Activated naive CD8-positive, alpha-beta T cell treated with anti-CD3 and anti-CD28 coated beads, Interleukin-2, amount 50 U/mL, for 24 hours (primary cell): Measurements from ENCODE around the gene YPEL3.
"Not testable (repeated sequence)": the region's sequence is repeated elsewhere in the genome, so short reads cannot be mapped to it uniquely, and the experiment has no call there.

Source experiments
- ATAC-seq: fragments of 150-1000 bp; cut with Tn5 transposase; one replicate; pipeline ENCODE4 v1.10.0; 2021
- DNase-seq: peaks from one replicate; pipeline ENCODE4 v3.0.0; 2021
- H3K27ac Mint-ChIP-seq: one replicate; pipeline ENCODE4 v1.8.0; 2021; ENCODE audit warnings: mild to moderate bottlenecking, mixed read lengths
- H3K27me3 Mint-ChIP-seq: one replicate; pipeline ENCODE4 v1.8.0; 2021; ENCODE audit warnings: mixed read lengths
- H3K36me3 Mint-ChIP-seq: one replicate; pipeline ENCODE4 v1.8.0; 2021; ENCODE audit warnings: low read depth, mixed read lengths
- H3K4me1 Mint-ChIP-seq: one replicate; pipeline ENCODE4 v1.8.0; 2021; ENCODE audit warnings: mixed read lengths
- H3K4me3 Mint-ChIP-seq: one replicate; pipeline ENCODE4 v1.8.0; 2021; ENCODE audit warnings: mild to moderate bottlenecking, moderate library complexity, mixed read lengths
- H3K9me3 Mint-ChIP-seq: one replicate; pipeline ENCODE4 v1.8.0; 2021; ENCODE audit warnings: mixed read lengths

Gene YPEL3

DNA sequence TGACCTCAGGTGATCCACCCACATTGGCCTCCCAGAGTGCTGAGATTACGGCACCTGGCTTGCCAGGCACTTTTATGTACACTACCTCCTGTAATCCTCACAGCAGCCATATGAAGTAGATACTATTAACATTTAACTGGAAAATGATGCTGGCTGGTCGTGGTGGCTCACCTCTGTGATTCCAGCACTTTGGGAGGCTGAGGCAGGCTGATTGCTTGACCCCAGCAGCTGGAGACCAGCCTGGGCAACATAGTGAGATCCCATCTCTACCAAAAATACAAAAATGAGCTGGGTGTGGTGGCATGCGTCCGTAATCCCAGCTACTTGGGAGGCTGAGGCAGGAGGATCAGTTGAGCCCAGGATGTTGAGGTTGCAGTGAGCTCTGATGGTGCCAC lies 29.0 kb upstream of the YPEL3 start:
- no peaks in the 10 kb centered on the region for H3K27me3 Mint-ChIP-seq
- no peaks in the 10 kb centered on the region for H3K9me3 Mint-ChIP-seq
- H3K4me3 Mint-ChIP-seq, result no peak overlapping the region
- peaks cover 24% of the 10 kb centered on the region for H3K4me1 Mint-ChIP-seq
- no peak overlapping the region for H3K27ac Mint-ChIP-seq
- no peaks in the 10 kb centered on the region for H3K36me3 Mint-ChIP-seq
- no peak for DNase-seq
- no peak for ATAC-seq

DNA sequence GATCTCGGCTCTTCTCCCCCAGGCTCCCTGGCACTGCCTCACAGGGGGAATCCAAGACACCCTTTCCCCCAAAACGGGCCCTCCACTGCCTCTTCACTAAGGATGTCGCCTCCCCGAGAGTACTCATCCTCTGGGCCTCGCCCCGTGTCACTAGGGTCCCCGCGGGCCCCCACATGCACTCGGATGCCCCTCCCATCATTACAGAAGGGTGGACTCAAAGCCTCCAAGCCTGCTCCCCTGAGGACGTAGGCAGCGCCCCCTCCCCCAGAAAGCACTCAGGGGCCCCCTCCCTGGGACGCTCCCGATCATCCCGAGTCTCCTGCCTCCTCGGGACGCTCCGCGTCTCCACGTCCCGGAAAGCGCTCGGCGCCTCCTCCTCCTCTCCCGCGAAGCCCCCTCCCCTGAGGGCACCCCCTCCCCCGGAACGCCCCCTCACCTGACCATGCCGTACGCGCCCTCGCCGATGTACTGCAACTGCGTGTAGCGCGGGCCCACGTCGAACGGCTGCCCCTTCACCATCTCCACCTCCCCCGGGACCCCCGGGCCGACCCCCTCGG lies 26.7 kb upstream of the YPEL3 start:
- H3K27ac Mint-ChIP-seq, result peak overlapping the region; percentile 76
- DNase-seq (peak; percentile 18), ATAC-seq (peak; percentile 34)
- H3K4me1 Mint-ChIP-seq, result peaks cover 28% of the 10 kb centered on the region
- H3K9me3 Mint-ChIP-seq, result no peaks in the 10 kb centered on the region
- H3K4me3 Mint-ChIP-seq, result peak overlapping the region; percentile 82
- no peaks in the 10 kb centered on the region for H3K27me3 Mint-ChIP-seq
- peaks cover 3% of the 10 kb centered on the region for H3K36me3 Mint-ChIP-seq

DNA sequence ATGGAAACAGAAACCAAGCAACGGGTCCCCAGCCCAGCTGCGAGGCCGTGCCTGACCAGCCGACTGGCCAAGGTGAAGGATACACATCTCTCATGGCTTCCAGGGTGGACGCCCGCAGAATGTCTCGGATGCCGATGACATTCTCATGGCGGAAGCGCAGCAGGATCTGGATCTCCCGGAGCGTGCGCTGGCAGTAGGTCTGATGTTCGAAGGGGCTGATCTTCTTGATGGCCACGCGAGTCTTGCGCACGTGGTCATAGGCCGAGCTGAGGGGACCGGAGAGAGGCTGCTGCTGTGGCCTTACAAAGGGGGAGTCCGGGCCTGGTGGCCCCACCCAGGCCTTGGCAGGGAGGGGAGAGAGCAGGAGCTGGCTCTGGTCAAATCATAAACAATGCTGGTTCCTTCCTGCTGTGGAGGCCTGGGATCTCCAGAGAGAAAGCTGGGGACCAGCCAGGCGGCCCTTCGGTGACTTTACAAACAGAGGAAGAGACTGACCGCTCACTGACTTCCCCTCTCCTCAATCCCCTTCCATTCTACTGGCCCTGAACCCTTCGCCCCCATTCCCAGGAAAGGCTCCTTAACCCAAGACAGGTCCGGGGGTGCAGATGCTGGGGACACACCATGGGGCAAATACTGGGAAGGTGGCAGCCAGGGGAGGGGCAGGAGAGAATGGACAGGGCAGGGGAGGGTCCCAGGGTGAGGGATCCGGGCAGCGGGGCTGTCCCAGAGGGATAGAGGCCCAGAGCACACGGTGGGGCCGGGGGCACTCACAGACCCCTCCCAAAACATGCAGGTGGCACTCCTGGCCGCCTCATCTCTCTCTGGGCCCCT lies 25.9 kb upstream of the YPEL3 start:
- no peak for ATAC-seq
- Mint-ChIP-seq H3K27ac (peak overlapping the region; percentile 76), H3K36me3 (peaks cover 3% of the 10 kb centered on the region), H3K4me3 (peak overlapping the region; percentile 82), H3K27me3 (no peaks in the 10 kb centered on the region), H3K9me3 (no peaks in the 10 kb centered on the region), H3K4me1 (peaks cover 25% of the 10 kb centered on the region)
- DNase-seq, result no peak

DNA sequence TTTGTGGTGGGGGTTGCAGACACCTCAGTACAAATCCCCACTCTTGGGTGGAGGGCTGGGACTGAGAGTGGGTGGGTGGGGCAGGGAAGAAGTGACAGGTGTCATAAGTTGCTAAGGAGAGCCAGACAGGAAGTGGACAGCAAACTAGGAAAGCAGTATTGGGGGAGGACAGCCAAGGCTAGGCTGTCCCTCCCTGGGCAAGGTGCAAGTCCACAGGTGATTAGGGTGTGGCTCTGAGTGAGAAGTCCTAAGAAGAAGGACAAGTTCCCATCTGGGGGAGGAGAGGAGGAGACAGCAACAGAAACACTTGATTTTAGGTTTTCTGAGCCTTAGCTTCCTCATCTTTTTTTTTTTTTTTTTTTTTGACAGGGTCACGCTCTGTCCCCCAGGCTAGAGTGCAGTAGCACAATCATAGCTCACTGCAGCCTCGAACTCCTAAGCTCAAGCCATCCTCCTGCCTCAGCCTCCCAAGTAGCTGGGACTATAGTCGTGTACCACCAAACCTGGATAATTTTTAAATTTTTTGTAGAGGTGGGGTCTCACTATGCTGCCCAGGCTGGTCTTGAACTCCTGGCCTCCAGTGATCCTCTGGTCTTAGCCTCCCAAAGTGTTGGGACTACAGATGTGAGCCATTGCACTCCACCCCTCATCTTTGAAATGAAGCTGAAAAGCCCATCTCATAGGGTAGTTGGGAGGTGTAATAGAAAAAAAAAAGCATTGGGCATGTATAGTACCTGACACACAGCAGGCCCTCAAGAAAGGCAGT lies 24.5 kb upstream of the YPEL3 start:
- H3K4me3 Mint-ChIP-seq, result no peak overlapping the region
- no peak for DNase-seq
- no peak for ATAC-seq
- H3K4me1 Mint-ChIP-seq, result peaks cover 19% of the 10 kb centered on the region
- H3K27ac Mint-ChIP-seq, result no peak overlapping the region
- peaks cover 3% of the 10 kb centered on the region for H3K36me3 Mint-ChIP-seq
- no peaks in the 10 kb centered on the region for H3K27me3 Mint-ChIP-seq
- no peaks in the 10 kb centered on the region for H3K9me3 Mint-ChIP-seq

DNA sequence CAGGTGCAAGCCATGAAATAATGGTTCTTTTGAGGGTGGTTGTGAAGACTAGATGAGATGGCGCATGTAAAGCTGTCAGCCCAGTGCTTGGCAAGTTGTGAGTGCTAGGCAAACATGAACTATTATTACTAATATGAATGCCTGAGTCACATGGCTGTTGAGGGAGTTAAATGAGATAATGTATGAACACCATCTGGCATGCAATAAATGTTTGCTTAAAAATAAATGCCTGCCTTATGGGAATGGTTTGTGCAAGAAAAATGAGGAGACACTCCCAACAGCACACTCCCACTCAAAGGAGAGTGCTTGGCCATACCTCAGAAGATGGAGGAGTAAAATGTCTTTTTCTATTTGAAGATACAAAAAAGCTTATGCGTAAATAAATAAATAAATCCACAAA lies 23.4 kb upstream of the YPEL3 start:
- Mint-ChIP-seq H3K36me3 (peaks cover 3% of the 10 kb centered on the region), H3K9me3 (no peaks in the 10 kb centered on the region), H3K4me1 (peaks cover 20% of the 10 kb centered on the region), H3K27ac (no peak overlapping the region), H3K27me3 (no peaks in the 10 kb centered on the region), H3K4me3 (no peak overlapping the region)
- ATAC-seq (no peak), DNase-seq (no peak)

DNA sequence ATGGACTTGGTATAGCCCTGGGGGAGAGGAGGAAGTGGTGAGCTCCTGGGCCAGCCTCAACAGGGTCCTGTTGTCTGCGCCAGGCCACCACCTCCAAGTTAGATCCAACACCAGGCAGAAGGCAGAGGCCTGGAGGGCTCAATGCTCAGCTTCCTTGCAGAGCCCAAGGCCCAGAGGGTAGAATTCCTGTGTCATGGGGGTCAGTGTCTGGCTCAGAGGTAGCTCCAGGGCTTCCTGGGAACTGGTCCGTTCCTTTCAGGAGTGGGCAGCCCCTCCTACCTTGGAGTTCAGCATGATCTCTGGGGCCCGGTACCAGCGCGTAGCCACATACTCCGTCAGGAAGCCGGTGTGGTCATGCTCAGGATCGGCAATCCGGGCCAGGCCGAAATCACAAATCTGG lies 21.8 kb upstream of the YPEL3 start:
- Mint-ChIP-seq H3K27me3 (no peaks in the 10 kb centered on the region), H3K4me3 (no peak overlapping the region), H3K9me3 (no peaks in the 10 kb centered on the region), H3K36me3 (peaks cover 3% of the 10 kb centered on the region), H3K27ac (no peak overlapping the region), H3K4me1 (peaks cover 19% of the 10 kb centered on the region)
- ATAC-seq, result no peak
- no peak for DNase-seq

DNA sequence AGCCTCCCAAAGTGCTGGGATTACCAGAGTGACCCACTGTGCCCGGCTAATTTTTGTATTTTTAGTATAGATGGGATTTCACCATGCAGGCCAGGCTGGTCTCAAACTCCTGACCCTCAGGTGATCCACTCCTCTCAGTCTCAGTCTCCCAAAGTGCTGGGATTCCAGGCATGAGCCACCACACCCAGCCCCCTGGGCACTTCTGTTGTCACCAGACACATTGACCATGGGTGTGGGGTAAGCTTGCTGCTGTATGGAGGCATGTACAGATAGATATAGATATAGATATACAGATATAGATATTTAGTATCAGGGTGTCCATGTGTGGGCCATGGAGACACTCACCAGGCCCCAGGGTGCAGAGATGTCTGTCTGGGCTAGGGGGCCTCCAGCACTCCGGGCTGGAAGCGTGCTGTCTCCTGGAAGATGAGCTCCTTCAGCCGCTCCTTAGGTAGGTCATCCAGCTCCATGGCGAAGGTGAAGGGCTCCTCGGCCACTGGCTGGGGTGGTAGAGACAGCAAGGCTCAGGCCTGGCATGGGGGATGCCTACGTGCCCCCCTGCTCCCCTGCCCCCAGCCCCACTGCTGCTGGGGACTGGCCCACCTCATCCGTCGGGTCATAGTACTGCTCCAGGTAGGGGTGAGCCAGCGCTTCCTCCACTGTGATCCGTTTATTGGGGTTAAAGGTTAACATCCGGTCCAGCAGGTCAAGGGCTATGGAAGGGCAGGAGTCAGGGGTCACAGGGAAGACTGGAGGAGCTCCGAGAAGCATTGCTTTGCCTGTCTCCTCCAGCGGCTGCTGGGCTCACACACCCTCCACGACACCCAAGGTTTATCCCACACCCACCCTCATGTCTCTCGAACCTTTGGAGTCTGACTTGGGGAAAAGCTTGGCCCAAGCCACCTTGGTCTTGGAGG lies 20.5 kb upstream of the YPEL3 start:
- Mint-ChIP-seq H3K4me3 (no peak overlapping the region), H3K36me3 (peaks cover 3% of the 10 kb centered on the region), H3K27ac (no peak overlapping the region), H3K9me3 (no peaks in the 10 kb centered on the region), H3K27me3 (no peaks in the 10 kb centered on the region), H3K4me1 (peaks cover 13% of the 10 kb centered on the region)
- ATAC-seq (no peak), DNase-seq (no peak)

DNA sequence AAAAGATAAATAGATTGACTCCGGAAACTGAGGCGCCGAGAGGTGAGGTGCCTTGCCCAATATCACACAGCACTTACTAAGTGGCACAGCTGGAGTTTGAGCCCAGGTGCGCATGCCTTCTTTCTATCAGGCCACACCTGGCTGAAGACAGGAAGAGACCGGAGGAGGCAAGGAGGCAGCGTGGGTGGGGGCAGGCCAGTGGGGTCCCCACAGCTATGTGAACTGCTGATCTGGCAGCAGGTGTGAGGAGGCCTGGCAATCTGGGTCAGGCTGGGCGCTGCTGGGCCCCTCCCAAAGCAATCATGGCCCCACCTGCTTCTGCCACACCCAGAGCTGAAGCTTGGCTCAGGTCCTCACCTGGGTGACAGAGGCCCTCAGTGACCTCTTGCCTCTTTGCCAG lies 19.2 kb upstream of the YPEL3 start:
- ATAC-seq (no peak), DNase-seq (no peak)
- no peaks in the 10 kb centered on the region for H3K27me3 Mint-ChIP-seq
- no peak overlapping the region for H3K27ac Mint-ChIP-seq
- peaks cover 3% of the 10 kb centered on the region for H3K36me3 Mint-ChIP-seq
- no peak overlapping the region for H3K4me3 Mint-ChIP-seq
- no peaks in the 10 kb centered on the region for H3K9me3 Mint-ChIP-seq
- peaks cover 8% of the 10 kb centered on the region for H3K4me1 Mint-ChIP-seq

DNA sequence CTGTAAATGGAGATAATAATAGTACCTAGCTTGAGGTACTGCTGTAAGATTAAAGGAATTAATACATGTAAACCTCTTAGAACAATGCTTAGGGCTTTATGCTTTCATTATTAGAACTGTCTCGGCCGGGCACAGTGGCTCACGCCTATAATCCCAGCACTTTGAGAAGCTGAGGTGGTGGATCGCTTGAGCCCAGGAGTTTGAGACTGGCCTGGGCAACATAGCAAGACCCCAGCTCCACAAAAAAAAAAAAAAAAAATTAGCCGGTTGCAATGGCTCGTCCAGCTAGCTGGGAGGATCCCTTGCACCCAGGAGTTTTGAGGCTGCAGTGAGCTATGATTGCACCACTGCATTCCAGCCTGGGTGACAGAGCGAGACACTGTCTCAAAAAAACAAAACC lies 18.8 kb upstream of the YPEL3 start:
- not testable (repeated sequence) for H3K27me3 Mint-ChIP-seq, H3K4me1 Mint-ChIP-seq, H3K36me3 Mint-ChIP-seq, H3K9me3 Mint-ChIP-seq, H3K4me3 Mint-ChIP-seq, DNase-seq, ATAC-seq, H3K27ac Mint-ChIP-seq

DNA sequence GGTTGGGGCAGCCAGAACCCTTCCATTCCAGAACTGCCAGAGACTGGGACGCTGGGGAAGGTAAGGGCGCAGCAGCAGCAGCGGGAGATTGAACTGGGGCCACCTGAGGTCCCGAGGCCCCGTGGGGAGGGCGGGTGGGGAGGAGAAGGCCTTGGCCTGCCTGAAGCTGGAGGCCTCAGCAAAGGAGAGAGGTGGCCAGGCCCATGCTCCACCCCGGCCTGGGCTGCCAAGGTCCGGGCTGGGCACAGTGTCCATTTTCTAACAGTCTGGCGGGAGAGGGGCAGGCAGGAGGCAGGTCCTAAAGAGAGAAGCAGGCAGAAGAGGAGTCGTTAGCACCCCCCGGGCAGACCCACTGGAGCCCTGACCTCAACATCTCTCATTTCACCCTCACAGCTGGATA lies 18.4 kb upstream of the YPEL3 start:
- H3K4me3 Mint-ChIP-seq, result no peak overlapping the region

DNA sequence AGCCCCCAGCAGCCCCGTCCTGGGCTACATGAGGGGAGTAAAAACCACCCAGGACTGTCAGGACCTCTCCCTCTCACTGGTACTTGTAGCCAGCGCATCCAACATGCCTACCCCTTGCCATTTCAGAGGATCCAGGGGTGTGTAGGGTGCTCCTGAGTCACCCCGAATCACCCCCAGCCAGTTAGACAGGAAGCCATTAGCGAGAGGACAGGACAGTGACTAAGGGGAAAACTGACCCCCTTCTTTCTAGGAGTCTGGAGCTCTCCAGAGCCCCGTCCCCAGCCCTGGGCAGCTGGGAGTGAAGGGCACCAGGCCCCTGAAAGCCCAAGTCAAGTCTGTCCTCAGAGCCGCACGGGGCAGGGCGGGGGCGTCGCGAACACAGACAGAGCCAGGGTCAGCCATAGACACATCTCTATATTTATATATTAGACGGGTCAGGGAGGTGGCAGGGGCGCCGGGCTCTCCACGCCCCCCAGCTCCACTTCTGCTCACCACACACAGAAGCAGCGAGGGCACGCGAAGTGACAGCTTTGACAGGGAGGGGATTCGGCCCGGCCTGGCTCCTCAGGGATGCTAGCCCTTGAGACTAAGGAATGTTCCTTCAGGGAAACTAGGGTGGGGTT lies 17.8 kb upstream of the YPEL3 start:
- no peaks in the 10 kb centered on the region for H3K9me3 Mint-ChIP-seq
- no peaks in the 10 kb centered on the region for H3K36me3 Mint-ChIP-seq
- ATAC-seq (peak; percentile 3), DNase-seq (no peak)
- no peaks in the 10 kb centered on the region for H3K27me3 Mint-ChIP-seq
- H3K4me1 Mint-ChIP-seq, result peaks cover 3% of the 10 kb centered on the region
- no peak overlapping the region for H3K27ac Mint-ChIP-seq
- H3K4me3 Mint-ChIP-seq, result no peak overlapping the region

More for the DNA sequence above, 18.4 kb upstream of the YPEL3 start:
- no peaks in the 10 kb centered on the region for H3K27me3 Mint-ChIP-seq
- DNase-seq (no peak), ATAC-seq (no peak)
- no peaks in the 10 kb centered on the region for H3K9me3 Mint-ChIP-seq
- no peak overlapping the region for H3K27ac Mint-ChIP-seq
- H3K4me1 Mint-ChIP-seq, result peaks cover 4% of the 10 kb centered on the region
- peaks cover 2% of the 10 kb centered on the region for H3K36me3 Mint-ChIP-seq

DNA sequence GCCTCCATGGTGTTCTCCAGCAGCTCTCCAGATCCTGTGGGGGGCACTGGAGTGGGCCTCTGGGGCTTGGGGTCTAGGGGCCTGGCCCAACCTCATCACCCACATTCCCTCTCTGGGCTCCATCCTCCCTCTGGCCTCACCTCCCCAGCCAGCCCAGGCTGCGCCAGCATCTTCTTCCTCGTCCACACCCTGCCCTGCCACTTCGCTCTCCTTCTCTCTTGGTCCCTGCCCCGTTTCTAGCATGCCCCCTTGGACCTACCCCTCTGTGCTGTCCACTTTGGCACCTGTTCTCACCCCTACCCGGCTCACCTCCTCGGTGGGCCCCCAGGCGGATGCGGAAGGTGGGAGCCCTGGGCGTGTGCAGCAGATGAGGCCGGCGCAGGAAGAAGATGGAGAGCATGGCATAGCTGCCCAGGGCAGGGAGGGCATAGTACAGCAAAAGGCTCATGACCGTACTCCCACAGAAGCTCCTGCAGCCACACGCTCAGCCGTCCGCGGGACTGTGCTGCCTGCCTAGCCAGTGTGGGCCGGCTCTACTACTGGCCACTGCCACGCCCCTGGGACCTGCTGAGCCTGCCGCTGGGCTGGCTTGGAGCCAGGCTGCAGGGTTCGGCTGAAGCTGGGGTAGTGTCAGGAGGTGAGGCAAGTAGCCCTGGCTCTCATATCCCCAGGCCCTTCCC lies 17.2 kb upstream of the YPEL3 start, which contains the start of gene GDPD3:
Gene GDPD3, minus strand, starts transcription at position 507 of the 680 bp plus-strand sequence. Its CDS starts 59 bp downstream, at position 448.
- H3K36me3 Mint-ChIP-seq, result no peaks in the 10 kb centered on the region
- H3K4me1 Mint-ChIP-seq, result peaks cover 3% of the 10 kb centered on the region
- no peak within 1 kb of the TSS for H3K27ac Mint-ChIP-seq
- H3K27me3 Mint-ChIP-seq, result no peaks in the 10 kb centered on the region
- no peaks in the 10 kb centered on the region for H3K9me3 Mint-ChIP-seq
- no peak within 1 kb of the TSS for H3K4me3 Mint-ChIP-seq
- peak; percentile 14 for ATAC-seq
- no peak for DNase-seq

DNA sequence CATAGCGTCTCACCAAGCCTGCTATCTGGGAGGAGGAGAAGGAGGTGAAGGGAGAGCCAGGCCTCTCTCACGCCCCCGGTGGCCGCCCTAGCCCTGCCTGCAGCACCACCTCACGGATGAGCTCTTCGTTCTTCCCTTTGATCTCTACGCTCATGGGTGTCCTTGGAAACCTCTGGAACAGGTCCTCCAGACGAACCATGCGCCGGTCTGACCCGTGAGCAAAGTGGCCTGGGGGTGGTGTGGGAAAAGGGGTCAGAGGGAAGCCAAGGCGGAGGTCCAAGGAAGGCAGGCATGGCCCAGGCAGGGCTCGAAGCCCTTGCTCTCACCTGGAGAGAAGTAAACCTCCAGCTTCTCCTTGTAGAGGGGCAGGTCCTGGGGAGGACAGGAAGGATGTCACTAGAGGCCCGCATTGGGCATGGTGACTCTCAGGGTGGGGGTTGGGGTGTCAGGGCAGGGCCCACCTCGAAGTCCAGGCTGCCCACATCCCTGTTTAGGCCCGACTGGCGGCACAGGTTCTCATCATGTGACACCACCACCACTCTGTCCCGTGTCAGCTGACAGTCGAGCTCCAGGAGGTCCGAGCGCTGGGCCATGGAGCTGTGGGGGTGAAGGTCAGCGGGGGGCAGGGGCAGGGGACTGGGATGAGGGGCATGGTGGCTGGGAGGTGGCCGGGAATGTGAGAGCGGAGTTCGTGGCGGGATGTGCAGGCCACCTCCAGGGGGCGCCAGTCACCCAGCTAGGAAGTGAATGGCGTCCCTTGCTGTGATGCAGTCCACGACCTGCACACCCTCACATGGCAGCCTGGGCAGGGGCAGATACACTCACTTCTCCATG lies 16.4 kb upstream of the YPEL3 start:
- Mint-ChIP-seq H3K36me3 (no peaks in the 10 kb centered on the region), H3K27ac (no peak overlapping the region)
- DNase-seq, result peak; percentile 86

More for the DNA sequence above, 16.4 kb upstream of the YPEL3 start:
- Mint-ChIP-seq H3K4me1 (peaks cover 3% of the 10 kb centered on the region), H3K4me3 (no peak overlapping the region), H3K27me3 (no peaks in the 10 kb centered on the region), H3K9me3 (no peaks in the 10 kb centered on the region)
- peak; percentile 60 for ATAC-seq
